HCT116 (cell line): ENCODE results near the gene HHIPL1. TPM values are rescaled to one million over a fixed set of nuclear protein-coding genes. Genes with fewer than 3 reads are reported as not detected.

Experiments used
- ATAC-seq: fragments of 200-7000 bp; cut with Tn5 transposase; 2 replicates; pipeline ENCODE4 v1.9.1; 2020; ENCODE audit warnings: mild to moderate bottlenecking, moderate library complexity
- BruUV-seq: library from RNA; stranded (reverse); fragments of 400-500 nt; replicated peaks from 2 replicates; lab custom pipeline; 2021; lab: Mats Ljungman, UMichigan
- CTCF ChIA-PET: fragments of 300-600 bp; sonication (Branson Sonifier 250); formaldehyde crosslinking; loops from one replicate; lab custom pipeline; 2021; ENCODE audit warnings: antibody characterized with exemption; lab: Charles Lee
- POLR2A ChIA-PET: fragments of 300-600, 350-600 bp; sonication (Branson Sonifier 250); formaldehyde crosslinking; loops from one replicate; lab custom pipeline; 2021; ENCODE audit warnings: antibody characterized with exemption; lab: Charles Lee
- RAD21 ChIA-PET, 2 experiments: fragments of 300-600 bp; sonication (Branson Sonifier 250); formaldehyde crosslinking; loops; one replicate each; lab custom pipeline; 2023; ENCODE audit warnings: low total read pairs in 2 of 2; ENCODE audit not compliant: uncharacterized antibody in 2 of 2, unreplicated experiment in 2 of 2, low non-redundant PET in 1 of 2; lab: Charles Lee
- DNase-seq: peaks from one replicate; pipeline ENCODE4 v3.0.0-alpha.2; 2010; ENCODE audit warnings: low read depth, low spot score
- H2AFZ ChIP-seq: fragments of 200-600 bp; shearing (Covaris generic), sonication (generic); 2 replicates; pipeline ENCODE4 v1.6.1; 2017; ENCODE audit warnings: low read depth, mixed run types, mixed read lengths, antibody characterized with exemption, low read length; ENCODE audit not compliant: poor library complexity, severe bottlenecking
- H3K27ac ChIP-seq: 2 replicates; pipeline ENCODE4 v1.5.1; 2012; ENCODE audit warnings: low read depth, low read length
- H3K27me3 ChIP-seq: fragments of 200-600 bp; sonication (generic); 2 replicates; pipeline ENCODE4 v1.6.1; 2016; ENCODE audit warnings: mixed run types, low read length, mixed read lengths; ENCODE audit not compliant: insufficient read depth
- H3K36me3 ChIP-seq, 2 experiments: fragments of 200-500 bp in 1 of 2; fragments of 200-600 bp in 1 of 2; sonication (Bioruptor generic) in 1 of 2; sonication (generic) in 1 of 2; 2 replicates each; pipeline versions ENCODE4 v1.5.1 to v1.6.1; 2014 to 2016; ENCODE audit warnings: low read length in 2 of 2, inconsistent platforms in 1 of 2, mixed read lengths in 1 of 2, mixed run types in 1 of 2; ENCODE audit not compliant: insufficient read depth in 2 of 2, control insufficient read depth in 1 of 2
- H3K4me1 ChIP-seq, 2 experiments: fragments of 200-600 bp in 1 of 2; sonication (generic) in 1 of 2; 2 replicates each; pipeline versions ENCODE4 v1.5.1 to v1.6.1; 2012 to 2017; ENCODE audit warnings: low read length in 2 of 2, inconsistent platforms in 1 of 2, mild to moderate bottlenecking in 1 of 2, mixed read lengths in 1 of 2, mixed run types in 1 of 2, moderate library complexity in 1 of 2; ENCODE audit not compliant: insufficient read depth in 2 of 2, control insufficient read depth in 1 of 2
- H3K4me2 ChIP-seq: fragments of 200-600 bp; sonication (generic); 2 replicates; pipeline ENCODE4 v1.6.1; 2017; ENCODE audit warnings: mixed run types, low read length, mixed read lengths
- H3K4me3 ChIP-seq, 2 experiments: fragments of 200-600 bp in 1 of 2; sonication (generic) in 1 of 2; replicated peaks in 1 of 2; 2 replicates each; pipeline ENCODE4 v1.5.1; 2011 to 2016; ENCODE audit warnings: low read length in 2 of 2, control low read depth in 1 of 2, low read depth in 1 of 2, mild to moderate bottlenecking in 1 of 2, mixed read lengths in 1 of 2, mixed run types in 1 of 2
- H3K79me2 ChIP-seq: fragments of 200-600 bp; sonication (generic); 2 replicates; pipeline ENCODE4 v1.6.1; 2017; ENCODE audit warnings: mild to moderate bottlenecking, mixed run types, low read length, moderate library complexity, mixed read lengths; ENCODE audit not compliant: insufficient read depth
- H3K9ac ChIP-seq: fragments of 200-600 bp; sonication (generic); 2 replicates; pipeline ENCODE4 v1.6.1; 2016; ENCODE audit warnings: low read length, mixed read lengths
- H3K9me2 ChIP-seq: fragments of 200-600 bp; sonication (generic), shearing (Covaris generic); 2 replicates; pipeline ENCODE4 v1.6.1; 2017; ENCODE audit warnings: mixed run types, mild to moderate bottlenecking, moderate library complexity; ENCODE audit not compliant: insufficient read depth
- H3K9me3 ChIP-seq, 2 experiments: fragments of 200-500 bp in 1 of 2; fragments of 200-600 bp in 1 of 2; sonication (Bioruptor generic) in 1 of 2; sonication (generic) in 1 of 2; 2 replicates each; pipeline ENCODE4 v1.6.1; 2014 to 2017; ENCODE audit warnings: low read length in 2 of 2, mixed read lengths in 2 of 2, inconsistent platforms in 1 of 2, low read depth in 1 of 2, mild to moderate bottlenecking in 1 of 2, mixed run types in 1 of 2, moderate library complexity in 1 of 2; ENCODE audit not compliant: control insufficient read depth in 1 of 2, insufficient read depth in 1 of 2
- H4K20me1 ChIP-seq: fragments of 200-600 bp; sonication (generic), shearing (Covaris generic); 2 replicates; pipeline ENCODE4 v1.6.1; 2017; ENCODE audit warnings: mixed run types, mild to moderate bottlenecking, moderate library complexity; ENCODE audit not compliant: insufficient read depth
- CBX3 ChIP-seq: IDR thresholded peaks from 2 replicates; pipeline ENCODE4 v1.6.1; 2012; ENCODE audit warnings: low read depth
- CEBPB ChIP-seq: IDR thresholded peaks from 2 replicates; pipeline ENCODE4 v1.6.1; 2012; ENCODE audit warnings: low read depth
- ELF1 ChIP-seq: IDR thresholded peaks from 2 replicates; pipeline ENCODE4 v1.6.1; 2012; ENCODE audit warnings: low read depth, borderline replicate concordance
- EZH2 ChIP-seq: fragments of 200-600 bp; sonication (generic); IDR thresholded peaks from 2 replicates; pipeline ENCODE4 v1.6.1; 2017; ENCODE audit warnings: antibody characterized with exemption, mixed run types
- FOSL1 ChIP-seq: IDR thresholded peaks from 2 replicates; pipeline ENCODE4 v1.6.1; 2012; ENCODE audit warnings: low read depth
- JUND ChIP-seq: IDR thresholded peaks from 2 replicates; pipeline ENCODE4 v1.6.1; 2012
- MAX ChIP-seq: IDR thresholded peaks from 2 replicates; pipeline ENCODE4 v1.6.1; 2012
- POLR2A ChIP-seq: IDR thresholded peaks from 2 replicates; pipeline ENCODE4 v1.7.0; 2011; ENCODE audit warnings: borderline replicate concordance; ENCODE audit not compliant: insufficient read depth, insufficient read length; ENCODE audit errors: extremely low read depth
- POLR2AphosphoS5 ChIP-seq: IDR thresholded peaks from 2 replicates; pipeline ENCODE4 v1.6.1; 2011; ENCODE audit warnings: mild to moderate bottlenecking, low read depth, low read length, moderate library complexity
- REST ChIP-seq: IDR thresholded peaks from 2 replicates; pipeline ENCODE4 v1.6.1; 2012; ENCODE audit warnings: low read depth
- SIN3A ChIP-seq: IDR thresholded peaks from 2 replicates; pipeline ENCODE4 v1.6.1; 2012; ENCODE audit warnings: low read depth
- SP1 ChIP-seq: IDR thresholded peaks from 2 replicates; pipeline ENCODE4 v1.6.1; 2012; ENCODE audit warnings: low read depth
- TCF7L2 ChIP-seq: IDR thresholded peaks from 2 replicates; pipeline ENCODE4 v1.7.0; 2011; ENCODE audit warnings: borderline replicate concordance, inconsistent platforms; ENCODE audit not compliant: insufficient read depth, insufficient read length; ENCODE audit errors: extremely low read depth
- YY1 ChIP-seq: IDR thresholded peaks from 2 replicates; pipeline ENCODE4 v1.6.1; 2011; ENCODE audit warnings: low read length, low read depth, moderate library complexity, mild to moderate bottlenecking; ENCODE audit not compliant: insufficient replicate concordance; ENCODE audit errors: extremely low read depth
- ZNF274 ChIP-seq: fragments of 200-500 bp; sonication (Bioruptor generic); IDR thresholded peaks from 2 replicates; pipeline ENCODE4 v1.6.1; 2014; ENCODE audit warnings: mild to moderate bottlenecking, low read depth, low read length, inconsistent platforms
- intact Hi-C: fragments of 100-400 bp; cut with micrococcal nuclease; formaldehyde crosslinking; loops from 2 replicates; pipeline ENCODE4 v1.10.0; 2022
- total RNA-seq: library from RNA; stranded (reverse); gene quantifications from one replicate; pipeline ENCODE4 v1.2.1, GENCODE V29; 2021; ENCODE audit not compliant: unreplicated experiment
- TF ChIP-seq, protein P1 (sequence below), 3 experiments: fragments of 200-600 bp in 1 of 3; sonication (generic) in 1 of 3; IDR thresholded peaks in 2 of 3; conservative IDR thresholded peaks in 1 of 3; 2 replicates each; pipeline ENCODE4 v1.5.1; 2012 to 2017; ENCODE audit warnings: low read depth in 2 of 3, low read length in 2 of 3, antibody characterized with exemption in 1 of 3, borderline replicate concordance in 1 of 3, control low read depth in 1 of 3, mild to moderate bottlenecking in 1 of 3, mixed read lengths in 1 of 3, mixed run types in 1 of 3, moderate library complexity in 1 of 3; ENCODE audit not compliant: insufficient read depth in 1 of 3
- TF ChIP-seq, protein P2 (sequence below): IDR thresholded peaks from 2 replicates; pipeline ENCODE4 v1.6.1; 2011; ENCODE audit warnings: mild to moderate bottlenecking, low read length, moderate library complexity; ENCODE audit not compliant: insufficient replicate concordance; ENCODE audit errors: extremely low read depth

Gene HHIPL1
- total RNA-seq, 1 experiment from 2014 or later: not detected

DNA sequence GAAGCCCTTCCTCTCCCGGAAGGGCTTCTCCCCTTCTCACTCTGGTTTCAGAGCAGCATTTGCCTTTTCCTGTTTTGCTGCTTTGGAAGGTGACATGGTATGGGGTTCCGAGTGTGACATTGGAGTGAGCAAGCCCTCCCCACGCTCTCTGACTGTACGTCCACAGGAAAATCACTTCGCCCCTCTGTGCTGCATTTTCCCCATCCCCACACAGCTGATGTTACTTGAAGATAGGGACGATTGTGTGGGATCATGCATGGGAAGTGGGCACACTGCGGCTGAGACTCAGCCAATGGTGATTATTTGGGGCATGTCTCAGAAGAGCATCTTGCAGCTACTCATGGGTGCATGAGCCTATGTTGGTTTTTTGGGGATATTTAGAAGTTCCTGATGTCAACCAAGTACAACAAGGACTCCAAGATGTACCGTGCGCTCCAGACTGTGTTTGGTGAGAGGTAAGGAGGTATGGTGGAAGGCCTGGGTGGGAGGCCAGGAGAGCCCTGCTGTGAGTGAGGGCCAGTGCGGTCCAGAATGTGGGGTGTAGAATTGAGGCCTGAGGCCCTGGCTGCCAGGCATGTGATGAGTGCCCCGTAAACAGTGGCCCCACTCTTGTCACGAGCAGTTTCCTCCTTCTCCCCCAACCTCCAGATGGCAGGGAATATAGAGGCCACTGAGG is 54.3 kb downstream of the HHIPL1 start:
- intact Hi-C loops: no loop called here
- Histone ChIP-seq H3K79me2 (no peaks in the 10 kb centered on the region), H3K4me2 (no peak overlapping the region), H3K36me3 (no peaks in the 10 kb centered on the region), H3K9ac (no peak overlapping the region), H3K9me2 (no peaks in the 10 kb centered on the region), H4K20me1 (no peaks in the 10 kb centered on the region), H3K9me3 (peaks cover 11 to 12% of the 10 kb centered on the region in 2 experiments; a peak in 2 of 4 replicates), H3K27ac (no peak overlapping the region), H2AFZ (no peak overlapping the region), H3K27me3 (no peaks in the 10 kb centered on the region), H3K4me1 (no peaks in the 10 kb centered on the region), H3K4me3 (no peak overlapping the region)
- POLR2A ChIA-PET: no interaction called here
- CTCF ChIA-PET: no interaction called here
- RAD21 ChIA-PET: no interaction called here
- TF ChIP-seq SP1 (no peak), MAX (no peak), CEBPB (no peak), POLR2A (no peak), SIN3A (no peak), JUND (no peak), ELF1 (no peak), TCF7L2 (no peak), ZNF274 (no peak), FOSL1 (no peak), EZH2 (no peak), YY1 (no peak), REST (no peak), POLR2AphosphoS5 (no peak), CBX3 (no peak)
- TF ChIP-seq, protein P1, sequence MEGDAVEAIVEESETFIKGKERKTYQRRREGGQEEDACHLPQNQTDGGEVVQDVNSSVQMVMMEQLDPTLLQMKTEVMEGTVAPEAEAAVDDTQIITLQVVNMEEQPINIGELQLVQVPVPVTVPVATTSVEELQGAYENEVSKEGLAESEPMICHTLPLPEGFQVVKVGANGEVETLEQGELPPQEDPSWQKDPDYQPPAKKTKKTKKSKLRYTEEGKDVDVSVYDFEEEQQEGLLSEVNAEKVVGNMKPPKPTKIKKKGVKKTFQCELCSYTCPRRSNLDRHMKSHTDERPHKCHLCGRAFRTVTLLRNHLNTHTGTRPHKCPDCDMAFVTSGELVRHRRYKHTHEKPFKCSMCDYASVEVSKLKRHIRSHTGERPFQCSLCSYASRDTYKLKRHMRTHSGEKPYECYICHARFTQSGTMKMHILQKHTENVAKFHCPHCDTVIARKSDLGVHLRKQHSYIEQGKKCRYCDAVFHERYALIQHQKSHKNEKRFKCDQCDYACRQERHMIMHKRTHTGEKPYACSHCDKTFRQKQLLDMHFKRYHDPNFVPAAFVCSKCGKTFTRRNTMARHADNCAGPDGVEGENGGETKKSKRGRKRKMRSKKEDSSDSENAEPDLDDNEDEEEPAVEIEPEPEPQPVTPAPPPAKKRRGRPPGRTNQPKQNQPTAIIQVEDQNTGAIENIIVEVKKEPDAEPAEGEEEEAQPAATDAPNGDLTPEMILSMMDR (IDR thresholded peaks at IDR 0.05 in 2 of 3, conservative IDR thresholded peaks at IDR 0.05 in 1 of 3; ENCODE audit: borderline replicate concordance in 1 of 3, insufficient read depth in 1 of 3, low read depth in 2 of 3, low read length in 2 of 3): no peak
- TF ChIP-seq, protein P2, sequence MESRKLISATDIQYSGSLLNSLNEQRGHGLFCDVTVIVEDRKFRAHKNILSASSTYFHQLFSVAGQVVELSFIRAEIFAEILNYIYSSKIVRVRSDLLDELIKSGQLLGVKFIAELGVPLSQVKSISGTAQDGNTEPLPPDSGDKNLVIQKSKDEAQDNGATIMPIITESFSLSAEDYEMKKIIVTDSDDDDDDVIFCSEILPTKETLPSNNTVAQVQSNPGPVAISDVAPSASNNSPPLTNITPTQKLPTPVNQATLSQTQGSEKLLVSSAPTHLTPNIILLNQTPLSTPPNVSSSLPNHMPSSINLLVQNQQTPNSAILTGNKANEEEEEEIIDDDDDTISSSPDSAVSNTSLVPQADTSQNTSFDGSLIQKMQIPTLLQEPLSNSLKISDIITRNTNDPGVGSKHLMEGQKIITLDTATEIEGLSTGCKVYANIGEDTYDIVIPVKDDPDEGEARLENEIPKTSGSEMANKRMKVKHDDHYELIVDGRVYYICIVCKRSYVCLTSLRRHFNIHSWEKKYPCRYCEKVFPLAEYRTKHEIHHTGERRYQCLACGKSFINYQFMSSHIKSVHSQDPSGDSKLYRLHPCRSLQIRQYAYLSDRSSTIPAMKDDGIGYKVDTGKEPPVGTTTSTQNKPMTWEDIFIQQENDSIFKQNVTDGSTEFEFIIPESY: no peak
- no TSS peak for BruUV-seq
- ATAC-seq: no peak
- DNase-seq: no peak
